HepG2 (cell line): ENCODE results near the gene FLT3LG. TPM values are rescaled to one million over a fixed set of nuclear protein-coding genes. Genes with fewer than 3 reads are reported as not detected.

Experiments
- ATAC-seq: fragments of 200-7000 bp; cut with Tn5 transposase; 3 replicates; pipeline ENCODE4 v1.9.1; 2020; ENCODE audit warnings: mild to moderate bottlenecking, moderate library complexity
- BruUV-seq: library from RNA; stranded (reverse); fragments of 400-500 nt; replicated peaks from 2 replicates; lab custom pipeline; 2021; lab: Mats Ljungman, UMichigan
- CTCF ChIA-PET: fragments of 300-600 bp; formaldehyde crosslinking; extraction: SDS; loops from one replicate; lab custom pipeline; 2021; ENCODE audit warnings: low total read pairs, inconsistent platforms, low intra/inter-chr PET ratio; lab: Yijun Ruan, JAX
- POLR2A ChIA-PET: fragments of 350-600 bp; sonication (Branson Sonifier 250); formaldehyde crosslinking; loops from one replicate; lab custom pipeline; 2020; ENCODE audit warnings: antibody characterized with exemption, inconsistent platforms; lab: Yijun Ruan, JAX
- DNase-seq: peaks from one replicate; pipeline ENCODE4 v3.0.0-alpha.2; 2015; ENCODE audit warnings: low spot score
- FAIRE-seq: peaks from 3 replicates; lab custom pipeline; 2011; peaks lifted over from hg19 to GRCh38; lab: Jason Lieb, UNC
- H2AFZ ChIP-seq: one replicate; pipeline ENCODE4 v1.6.1; 2011; ENCODE audit warnings: low read length, inconsistent platforms
- H3K27ac ChIP-seq: fragments of 300-600 bp; 3 replicates; pipeline ENCODE4 v1.8.0; 2011; ENCODE audit warnings: mixed run types, mild to moderate bottlenecking, mixed read lengths, low read length, inconsistent platforms; ENCODE audit not compliant: insufficient read depth; ENCODE audit errors: extremely low read length
- H3K27me3 ChIP-seq, 2 experiments: fragments of 200-600 bp in 1 of 2; 2 replicates in 1 of 2; 3 replicates in 1 of 2; pipeline versions ENCODE4 v1.6.0 to v1.8.0; 2011; ENCODE audit warnings: low read length in 2 of 2, mild to moderate bottlenecking in 2 of 2, moderate library complexity in 2 of 2, inconsistent platforms in 1 of 2; ENCODE audit not compliant: insufficient read depth in 2 of 2, control insufficient read depth in 1 of 2
- H3K36me3 ChIP-seq, 2 experiments: fragments of 200-600 bp in 1 of 2; replicated peaks in 1 of 2; 2 replicates in 1 of 2; 3 replicates in 1 of 2; pipeline versions ENCODE4 v1.5.1 to v1.8.0; 2011; ENCODE audit warnings: low read length in 2 of 2, inconsistent platforms in 1 of 2; ENCODE audit not compliant: insufficient read depth in 2 of 2, control insufficient read depth in 1 of 2
- H3K4me1 ChIP-seq: 2 replicates; pipeline ENCODE4 v1.5.1; 2012; ENCODE audit warnings: low read length, inconsistent platforms; ENCODE audit not compliant: insufficient read depth
- H3K4me2 ChIP-seq: 2 replicates; pipeline ENCODE4 v1.6.0; 2011; ENCODE audit warnings: low read depth, low read length, inconsistent platforms
- H3K4me3 ChIP-seq, 3 experiments: fragments of 200-600 bp in 1 of 3; sonication (generic), shearing (Covaris generic) in 1 of 3; replicated peaks in 1 of 3; 2 replicates each; pipeline ENCODE4 v1.5.1; 2011 to 2016; ENCODE audit warnings: low read length in 3 of 3, inconsistent platforms in 2 of 3, low read depth in 2 of 3, mild to moderate bottlenecking in 2 of 3, control low read depth in 1 of 3, mixed read lengths in 1 of 3; ENCODE audit not compliant: insufficient read depth in 1 of 3
- H3K79me2 ChIP-seq: one replicate; pipeline ENCODE4 v1.6.1; 2011; ENCODE audit warnings: low read length, inconsistent platforms; ENCODE audit not compliant: insufficient read depth
- H3K9ac ChIP-seq: 2 replicates; pipeline ENCODE4 v1.6.0; 2011; ENCODE audit warnings: mild to moderate bottlenecking, low read depth, low read length, inconsistent platforms; ENCODE audit not compliant: insufficient read depth
- H3K9me3 ChIP-seq: 2 replicates; pipeline ENCODE4 v1.5.1; 2012; ENCODE audit warnings: mild to moderate bottlenecking, low read length
- H4K20me1 ChIP-seq: 2 replicates; pipeline ENCODE4 v1.6.0; 2011; ENCODE audit warnings: inconsistent platforms, mild to moderate bottlenecking, low read length, moderate library complexity; ENCODE audit not compliant: insufficient read depth
- MED1 ChIP-seq: sonication (generic); formaldehyde crosslinking; IDR thresholded peaks from 2 replicates; pipeline ENCODE4 v1.4.0; 2020; ENCODE audit warnings: missing genetic modification reagents
- PTBP1 ChIP-seq: fragments of 200-400 bp; formaldehyde crosslinking; IDR thresholded peaks from 2 replicates; pipeline ENCODE4 v1.6.1; 2018; ENCODE audit warnings: low read length, low read depth; ENCODE audit not compliant: poor library complexity, severe bottlenecking
- RORA ChIP-seq: sonication (generic); formaldehyde crosslinking; IDR thresholded peaks from 2 replicates; pipeline ENCODE4 v1.5.0; 2020; ENCODE audit warnings: mild to moderate bottlenecking, missing genetic modification reagents, moderate library complexity
- SSRP1 ChIP-seq: IDR thresholded peaks from 2 replicates; pipeline ENCODE4 v1.6.1; 2016; ENCODE audit warnings: control low read depth
- YEATS2 ChIP-seq: sonication (generic); formaldehyde crosslinking; IDR thresholded peaks from 2 replicates; pipeline ENCODE4 v1.4.0; 2020; ENCODE audit warnings: missing genetic modification reagents, borderline replicate concordance
- ZNF30 ChIP-seq: sonication (generic); formaldehyde crosslinking; IDR thresholded peaks from 2 replicates; pipeline ENCODE4 v1.5.0; 2020; ENCODE audit warnings: mild to moderate bottlenecking, missing genetic modification reagents
- ZNF713 ChIP-seq: sonication (generic); formaldehyde crosslinking; IDR thresholded peaks from 2 replicates; pipeline ENCODE4 v1.4.0; 2020; ENCODE audit warnings: mild to moderate bottlenecking, missing genetic modification reagents
- WGBS: methylation state at CpG from one replicate; pipeline ENCODE4 v1.1.6; 2017; ENCODE audit warnings: low lambda C conversion rate; 5-methylcytosine and 5-hydroxymethylcytosine counted together
- in situ Hi-C: cut with HindIII; loops from 2 replicates; pipeline ENCODE4 v1.10.0; 2017; ENCODE audit warnings: low pct_unique_long_range_greater_than_20kb; ENCODE audit not compliant: extremely low pct_ligation_motif_present
- intact Hi-C: fragments of 100-400 bp; cut with micrococcal nuclease; formaldehyde crosslinking; loops from one replicate; pipeline ENCODE4 v1.10.0; 2022; ENCODE audit not compliant: unreplicated experiment
- polyA plus RNA-seq, 8 experiments: library from polyadenylated mRNA; depleted of rRNA in 3 of 8; stranded (reverse) in 7 of 8; unstranded in 1 of 8; fragments of >200 nt; fragmentation: Illumina TruSeq in 4 of 8; extraction: Trizol in 4 of 8; gene quantifications; 2 replicates each; pipeline versions ENCODE4 v1.2.1 to v1.2.3, GENCODE V29; 2011 to 2016; ENCODE audit warnings: low read depth in 4 of 8, missing spikeins in 1 of 8, mixed read lengths in 1 of 8; ENCODE audit not compliant: insufficient read depth in 1 of 8
- total RNA-seq, 5 experiments: library from RNA; depleted of rRNA; stranded (reverse); fragments of >200 nt; fragmentation: Illumina TruSeq; extraction: Trizol; gene quantifications; 2 replicates each; pipeline ENCODE4 v1.2.3, GENCODE V29; 2016; ENCODE audit warnings: low read depth in 1 of 5
- TF ChIP-seq, protein P1 (sequence below): sonication (generic); formaldehyde crosslinking; IDR thresholded peaks from 2 replicates; pipeline ENCODE4 v1.4.0; 2020; ENCODE audit warnings: missing genetic modification reagents, borderline replicate concordance

The FLT3LG gene
- total and polyA plus RNA-seq, 2 of the 13 experiments (the other 11 are each of a cell fraction or from before 2014, with no cell fraction given), result 1.5 to 2.6 TPM

DNA sequence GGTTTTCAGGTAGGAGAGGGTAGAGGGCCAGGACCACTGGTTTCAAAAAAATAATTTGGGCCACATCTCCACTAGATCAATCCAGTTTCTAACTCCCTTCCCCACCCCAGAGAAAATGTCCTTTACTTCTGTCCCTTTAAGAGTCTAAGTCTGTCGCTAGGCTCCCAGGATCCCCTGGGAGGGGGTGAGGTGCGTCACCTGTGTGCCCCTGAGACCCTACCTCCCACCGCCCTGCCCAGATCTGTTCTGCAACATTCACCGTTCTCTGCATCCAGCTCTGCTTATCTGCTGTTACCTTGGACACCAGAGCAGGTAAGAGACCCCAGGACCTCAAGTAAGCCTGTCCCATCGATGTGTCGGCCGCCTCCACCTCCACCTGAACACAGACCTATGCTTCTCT, 48.8 kb upstream of the FLT3LG start, which contains the start of gene GFY:
GFY (plus strand) TSS at position 211 of the 400 bp plus-strand sequence. CDS start 1,043 bp downstream, outside the sequence.
- intact Hi-C loops, result loop anchor here (5.0 kb wide), 1 partner anchor 33 kb away; no protein-coding TSS in a partner anchor
- Histone ChIP-seq H3K36me3 (no peaks in the 10 kb centered on the region), H3K4me3 (no peak within 1 kb of the TSS), H3K4me2 (no peak within 1 kb of the TSS), H3K27ac (no peak within 1 kb of the TSS), H3K9ac (no peak within 1 kb of the TSS), H3K9me3 (no peaks in the 10 kb centered on the region), H3K4me1 (peaks cover 16% of the 10 kb centered on the region), H4K20me1 (no peaks in the 10 kb centered on the region), H3K27me3 (peaks cover 12 to 89% of the 10 kb centered on the region in 2 experiments), H3K79me2 (no peaks in the 10 kb centered on the region), H2AFZ (no peak within 1 kb of the TSS)
- ATAC-seq, result no peak
- no peak for TF ChIP-seq SSRP1 (CRISPR knock-in tag)
- TF ChIP-seq ZNF713 (CRISPR knock-in tag), result no peak
- no peak for TF ChIP-seq MED1 (CRISPR knock-in tag)
- no peak for TF ChIP-seq RORA (CRISPR knock-in tag)
- no peak for TF ChIP-seq ZNF30 (CRISPR knock-in tag)
- TF ChIP-seq YEATS2 (CRISPR knock-in tag), result no peak
- TF ChIP-seq, protein P1, sequence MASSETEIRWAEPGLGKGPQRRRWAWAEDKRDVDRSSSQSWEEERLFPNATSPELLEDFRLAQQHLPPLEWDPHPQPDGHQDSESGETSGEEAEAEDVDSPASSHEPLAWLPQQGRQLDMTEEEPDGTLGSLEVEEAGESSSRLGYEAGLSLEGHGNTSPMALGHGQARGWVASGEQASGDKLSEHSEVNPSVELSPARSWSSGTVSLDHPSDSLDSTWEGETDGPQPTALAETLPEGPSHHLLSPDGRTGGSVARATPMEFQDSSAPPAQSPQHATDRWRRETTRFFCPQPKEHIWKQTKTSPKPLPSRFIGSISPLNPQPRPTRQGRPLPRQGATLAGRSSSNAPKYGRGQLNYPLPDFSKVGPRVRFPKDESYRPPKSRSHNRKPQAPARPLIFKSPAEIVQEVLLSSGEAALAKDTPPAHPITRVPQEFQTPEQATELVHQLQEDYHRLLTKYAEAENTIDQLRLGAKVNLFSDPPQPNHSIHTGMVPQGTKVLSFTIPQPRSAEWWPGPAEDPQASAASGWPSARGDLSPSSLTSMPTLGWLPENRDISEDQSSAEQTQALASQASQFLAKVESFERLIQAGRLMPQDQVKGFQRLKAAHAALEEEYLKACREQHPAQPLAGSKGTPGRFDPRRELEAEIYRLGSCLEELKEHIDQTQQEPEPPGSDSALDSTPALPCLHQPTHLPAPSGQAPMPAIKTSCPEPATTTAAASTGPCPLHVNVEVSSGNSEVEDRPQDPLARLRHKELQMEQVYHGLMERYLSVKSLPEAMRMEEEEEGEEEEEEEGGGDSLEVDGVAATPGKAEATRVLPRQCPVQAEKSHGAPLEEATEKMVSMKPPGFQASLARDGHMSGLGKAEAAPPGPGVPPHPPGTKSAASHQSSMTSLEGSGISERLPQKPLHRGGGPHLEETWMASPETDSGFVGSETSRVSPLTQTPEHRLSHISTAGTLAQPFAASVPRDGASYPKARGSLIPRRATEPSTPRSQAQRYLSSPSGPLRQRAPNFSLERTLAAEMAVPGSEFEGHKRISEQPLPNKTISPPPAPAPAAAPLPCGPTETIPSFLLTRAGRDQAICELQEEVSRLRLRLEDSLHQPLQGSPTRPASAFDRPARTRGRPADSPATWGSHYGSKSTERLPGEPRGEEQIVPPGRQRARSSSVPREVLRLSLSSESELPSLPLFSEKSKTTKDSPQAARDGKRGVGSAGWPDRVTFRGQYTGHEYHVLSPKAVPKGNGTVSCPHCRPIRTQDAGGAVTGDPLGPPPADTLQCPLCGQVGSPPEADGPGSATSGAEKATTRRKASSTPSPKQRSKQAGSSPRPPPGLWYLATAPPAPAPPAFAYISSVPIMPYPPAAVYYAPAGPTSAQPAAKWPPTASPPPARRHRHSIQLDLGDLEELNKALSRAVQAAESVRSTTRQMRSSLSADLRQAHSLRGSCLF (CRISPR knock-in tag), result no peak
- no peak for TF ChIP-seq PTBP1
- ChIA-PET POLR2A (no interaction called here), CTCF (no interaction called here)
- in situ Hi-C loops, result loop anchor here (5.0 kb wide), 1 partner anchor 33 kb away; no protein-coding TSS in a partner anchor
- FAIRE-seq, result no peak
- WGBS, result 30% methylated on average over 7 of the region's 7 CpGs
- BruUV-seq, result no TSS peak
- DNase-seq, result no peak
